Smooth muscle cell (in vitro differentiated cells): ENCODE results near the gene GKN2. TPM values are rescaled to one million over a fixed set of nuclear protein-coding genes. Genes with fewer than 3 reads are reported as not detected.

Experiments
- polyA plus RNA-seq: library from polyadenylated mRNA; unstranded; fragments of >200 nt; fragmentation: Nextera tagmentation; extraction: Ambion mirVana; gene quantifications from 2 replicates; pipeline ENCODE4 v1.2.1, GENCODE V29; 2016
- total RNA-seq: library from RNA; depleted of rRNA; stranded (reverse); fragments of >200 nt; gene quantifications from 2 replicates; pipeline ENCODE4 v1.2.3, GENCODE V29; 2014

The GKN2 gene
- total and polyA plus RNA-seq, 2 experiments from 2014 or later, result not detected

Other genes starting within 250 kb of the GKN2 start
- gene ARHGAP25, start 218.1 kb downstream of the GKN2 start, total RNA-seq, result 1.2 and 2.0 TPM in 2 replicates
- 1.5 and 2.7 TPM in 2 replicates for gene ARHGAP25, start 218.1 kb downstream of the GKN2 start, polyA plus RNA-seq
- 0.22 TPM in 1 of 2 replicates, not detected in the other for gene BMP10, start 81.5 kb downstream of the GKN2 start, total RNA-seq
- not detected in 2 replicates for gene BMP10, start 81.5 kb downstream of the GKN2 start, polyA plus RNA-seq
- gene GKN1, start 21.7 kb upstream of the GKN2 start, total RNA-seq, result not detected in 2 replicates
- gene GKN1, start 21.7 kb upstream of the GKN2 start, polyA plus RNA-seq, result 1.4 TPM in 1 of 2 replicates, not detected in the other
- 292 and 302 TPM in 2 replicates for gene ANTXR1, start 60.3 kb upstream of the GKN2 start, total RNA-seq
- gene ANTXR1, start 60.3 kb upstream of the GKN2 start, polyA plus RNA-seq, result 230 and 309 TPM in 2 replicates